HG02852 (cell line): Measurements from ENCODE around the gene ATG14.
"Not testable (repeated sequence)": the region's sequence is repeated elsewhere in the genome, so short reads cannot be mapped to it uniquely, and the experiment has no call there.

Experiments used
- ATAC-seq: cut with Tn5 transposase; IDR thresholded peaks from one replicate; pipeline ENCODE4 v1.9.1; 2021; ENCODE audit warnings: mild to moderate bottlenecking, moderate library complexity; ENCODE audit not compliant: unreplicated experiment

ATG14 gene

GRCh38 chr14:55434805-55435174, 23.2 kb upstream of the ATG14 start:
- ATAC-seq: no peak

GRCh38 chr14:55433880-55434804, 22.5 kb upstream of the ATG14 start:
- no peak for ATAC-seq

GRCh38 chr14:55432628-55433027, 21.0 kb upstream of the ATG14 start:
- no peak for ATAC-seq

- ATAC-seq: no peak
These were observed 18.5 kb upstream of the ATG14 start for GRCh38 chr14:55430024-55430690.

- ATAC-seq: no peak
These were observed 15.8 kb upstream of the ATG14 start for GRCh38 chr14:55427439-55427838.

- no peak for ATAC-seq
These were observed 15.3 kb upstream of the ATG14 start for GRCh38 chr14:55426891-55427290.

GRCh38 chr14:55425091-55425490, 13.5 kb upstream of the ATG14 start:
- no peak for ATAC-seq

GRCh38 chr14:55423969-55424368, 12.3 kb upstream of the ATG14 start:
- ATAC-seq: no peak

GRCh38 chr14:55422338-55422737, 10.7 kb upstream of the ATG14 start:
- not testable (repeated sequence) for ATAC-seq

GRCh38 chr14:55419663-55420062, 8.0 kb upstream of the ATG14 start:
- no peak for ATAC-seq

GRCh38 chr14:55418411-55418810, 6.8 kb upstream of the ATG14 start:
- no peak for ATAC-seq

GRCh38 chr14:55417955-55418354, 6.3 kb upstream of the ATG14 start:
- ATAC-seq: no peak

GRCh38 chr14:55416866-55417265, 5.2 kb upstream of the ATG14 start:
- no peak for ATAC-seq

GRCh38 chr14:55414551-55414950, 2.9 kb upstream of the ATG14 start:
- ATAC-seq: no peak

GRCh38 chr14:55412676-55413075, 1.0 kb upstream of the ATG14 start:
- ATAC-seq: no peak

GRCh38 chr14:55410876-55411275, 754 bp downstream of the ATG14 start:
- ATAC-seq: no peak

- no peak for ATAC-seq
These were observed 7.3 kb downstream of the ATG14 start for GRCh38 chr14:55404173-55404854.

- no peak for ATAC-seq
These were observed 9.9 kb downstream of the ATG14 start for GRCh38 chr14:55401751-55402150.

GRCh38 chr14:55399852-55400251, 11.8 kb downstream of the ATG14 start:
- ATAC-seq: no peak

GRCh38 chr14:55399183-55399582, 12.4 kb downstream of the ATG14 start:
- no peak for ATAC-seq

- no peak for ATAC-seq
These were observed 13.0 kb downstream of the ATG14 start for GRCh38 chr14:55398679-55399078.

GRCh38 chr14:55389330-55389729, 22.3 kb downstream of the ATG14 start:
- ATAC-seq: no peak
